Upper lobe of left lung (tissue), 6 donors: Measurements from ENCODE around the gene FAM169A. TPM values are rescaled to one million over a fixed set of nuclear protein-coding genes. Genes with fewer than 3 reads are reported as not detected.

ENCODE experiments used
- ATAC-seq, 2 donors: fragments of 200-7000 bp; cut with Tn5 transposase; one replicate each; pipeline ENCODE4 v1.9.1; 2022; ENCODE audit warnings: mild to moderate bottlenecking in 2 of 2, moderate library complexity in 2 of 2; ENCODE audit not compliant: low FRiP score in 2 of 2
- DNase-seq, 2 donors: peaks; one replicate each; pipeline ENCODE4 v3.0.0-alpha.2; 2019 to 2020
- H3K27ac ChIP-seq, 4 donors: fragments of 200-600 bp; sonication (generic); one replicate each; pipeline ENCODE4 v1.5.1; 2016 to 2019
- H3K27me3 ChIP-seq, 4 donors: fragments of 200-600 bp; sonication (generic); one replicate each; pipeline ENCODE4 v1.5.1; 2017 to 2019
- H3K36me3 ChIP-seq, 4 donors: fragments of 200-600 bp; sonication (generic); one replicate each; pipeline ENCODE4 v1.5.1; 2016 to 2019
- H3K4me1 ChIP-seq, 4 donors: fragments of 200-600 bp; sonication (generic); one replicate each; pipeline ENCODE4 v1.5.1; 2018 to 2019
- H3K4me3 ChIP-seq, 4 donors: fragments of 200-600 bp; sonication (generic); one replicate each; pipeline ENCODE4 v1.5.1; 2017 to 2019; ENCODE audit warnings: mild to moderate bottlenecking in 2 of 4, moderate library complexity in 1 of 4
- H3K9me3 ChIP-seq, 4 donors: fragments of 200-600 bp; sonication (generic); one replicate each; pipeline ENCODE4 v1.5.1; 2018 to 2019
- CTCF ChIP-seq, 6 experiments: fragments of 450-650 bp in 4 of 6; fragments of 200-600 bp in 2 of 6; sonication (generic) in 2 of 6; IDR thresholded peaks; one replicate each; pipeline ENCODE4 v1.5.1; 2016 to 2019; ENCODE audit warnings: antibody characterized with exemption in 6 of 6
- EP300 ChIP-seq, 4 donors: sonication (generic); formaldehyde crosslinking; IDR thresholded peaks; one replicate each; pipeline ENCODE4 v1.5.1; 2017; ENCODE audit warnings: antibody characterized with exemption in 4 of 4, control low read depth in 2 of 4
- POLR2A ChIP-seq, 4 donors: fragments of 450-650 bp; IDR thresholded peaks; one replicate each; pipeline ENCODE4 v1.5.1; 2016 to 2017; ENCODE audit warnings: antibody characterized with exemption in 4 of 4, mild to moderate bottlenecking in 2 of 4
- POLR2AphosphoS5 ChIP-seq, 2 donors: sonication (generic); formaldehyde crosslinking; IDR thresholded peaks; one replicate each; pipeline ENCODE4 v1.5.1; 2017; ENCODE audit warnings: antibody characterized with exemption in 2 of 2
- WGBS, 2 donors: methylation state at CpG; one replicate each; pipeline ENCODE4 v1.1.5; 2017 to 2018; 5-methylcytosine and 5-hydroxymethylcytosine counted together
- total RNA-seq, 6 donors: library from RNA; depleted of rRNA in 4 of 6; stranded (reverse); fragments of >200 nt in 4 of 6; gene quantifications; one replicate each; pipeline versions ENCODE4 v1.1.0 to v1.2.1, GENCODE V29; 2016 to 2021
- donor health status: DM: no; HTN: no; CAD: no; lungs with moderate emphysema.
- donor health status: DM: no; HTN: yes; CAD: no; lungs with severe emphysema.

Gene FAM169A
- total RNA-seq, 6 donors from 2014 or later: 0.11 to 1.4 (median 1.1) TPM

GRCh38 chr5:74850030-74850429 lies 16.2 kb downstream of the FAM169A start:
- no peak for TF ChIP-seq POLR2AphosphoS5 (IDR thresholded peaks at IDR 0.05)
- TF ChIP-seq EP300 (IDR thresholded peaks at IDR 0.05): no peak
- TF ChIP-seq CTCF (IDR thresholded peaks at IDR 0.05): no peak
- TF ChIP-seq POLR2A (IDR thresholded peaks at IDR 0.05): no peak
- 87 to 90% methylated on average over 8 of the region's 8 CpGs for WGBS, 2 donors
- H3K9me3 ChIP-seq: no peaks in the 10 kb centered on the region
- DNase-seq: no peak
- no peak for ATAC-seq
- no peak overlapping the region for H3K27ac ChIP-seq
- no peaks in the 10 kb centered on the region for H3K36me3 ChIP-seq
- no peak overlapping the region for H3K4me3 ChIP-seq
- peaks cover 0 to 4% (median 0%) of the 10 kb centered on the region in 4 donors for H3K4me1 ChIP-seq
- no peaks in the 10 kb centered on the region for H3K27me3 ChIP-seq

GRCh38 chr5:74848553-74849025 lies 17.6 kb downstream of the FAM169A start:
- no peak overlapping the region for H3K27ac ChIP-seq
- TF ChIP-seq POLR2AphosphoS5 (IDR thresholded peaks at IDR 0.05): no peak
- TF ChIP-seq POLR2A (IDR thresholded peaks at IDR 0.05): no peak
- no peak for TF ChIP-seq CTCF (IDR thresholded peaks at IDR 0.05)
- no peak for TF ChIP-seq EP300 (IDR thresholded peaks at IDR 0.05)
- peaks cover 0 to 4% (median 0%) of the 10 kb centered on the region in 4 donors for H3K4me1 ChIP-seq
- 90 to 95% methylated on average over 3 of the region's 3 CpGs for WGBS, 2 donors
- H3K9me3 ChIP-seq: no peaks in the 10 kb centered on the region
- H3K27me3 ChIP-seq: no peaks in the 10 kb centered on the region
- DNase-seq: no peak
- no peaks in the 10 kb centered on the region for H3K36me3 ChIP-seq
- no peak for ATAC-seq
- no peak overlapping the region for H3K4me3 ChIP-seq

GRCh38 chr5:74839229-74839628 lies 27.0 kb downstream of the FAM169A start:
- ATAC-seq (no peak), DNase-seq (no peak)
- Histone ChIP-seq H3K27me3 (no peaks in the 10 kb centered on the region), H3K9me3 (no peaks in the 10 kb centered on the region), H3K4me1 (no peaks in the 10 kb centered on the region), H3K36me3 (no peaks in the 10 kb centered on the region), H3K27ac (no peak overlapping the region), H3K4me3 (no peak overlapping the region)
- 84 to 87% methylated on average over 6 of the region's 6 CpGs for WGBS, 2 donors
- TF ChIP-seq CTCF (IDR thresholded peaks at IDR 0.05) (no peak), POLR2AphosphoS5 (IDR thresholded peaks at IDR 0.05) (no peak), EP300 (IDR thresholded peaks at IDR 0.05) (no peak), POLR2A (IDR thresholded peaks at IDR 0.05) (no peak)

- Histone ChIP-seq H3K27me3 (no peaks in the 10 kb centered on the region), H3K36me3 (no peaks in the 10 kb centered on the region), H3K4me1 (no peaks in the 10 kb centered on the region), H3K4me3 (no peak overlapping the region), H3K9me3 (no peaks in the 10 kb centered on the region), H3K27ac (no peak overlapping the region)
- TF ChIP-seq CTCF (IDR thresholded peaks at IDR 0.05) (no peak), EP300 (IDR thresholded peaks at IDR 0.05) (no peak), POLR2A (IDR thresholded peaks at IDR 0.05) (no peak), POLR2AphosphoS5 (IDR thresholded peaks at IDR 0.05) (no peak)
- ATAC-seq (no peak), DNase-seq (no peak)
- 76 to 88% methylated on average over 2 of the region's 2 CpGs for WGBS, 2 donors
Measured at GRCh38 chr5:74838262-74838661, 27.9 kb downstream of the FAM169A start.

GRCh38 chr5:74837115-74837514 lies 29.1 kb downstream of the FAM169A start:
- no peak overlapping the region for H3K27ac ChIP-seq
- WGBS, 2 donors: 86 to 91% methylated on average over 1 of the region's 1 CpG
- H3K4me3 ChIP-seq: no peak overlapping the region
- no peaks in the 10 kb centered on the region for H3K27me3 ChIP-seq
- no peak for TF ChIP-seq POLR2AphosphoS5 (IDR thresholded peaks at IDR 0.05)
- no peak for TF ChIP-seq CTCF (IDR thresholded peaks at IDR 0.05)
- TF ChIP-seq POLR2A (IDR thresholded peaks at IDR 0.05): no peak
- no peak for TF ChIP-seq EP300 (IDR thresholded peaks at IDR 0.05)
- H3K9me3 ChIP-seq: no peaks in the 10 kb centered on the region
- DNase-seq (no peak), ATAC-seq (no peak)
- no peaks in the 10 kb centered on the region for H3K36me3 ChIP-seq
- H3K4me1 ChIP-seq: no peaks in the 10 kb centered on the region
